DMS153 treated with DMSO at 0.1 percent for 48 hours (cell line): Measurements from ENCODE around the gene CKAP5.
A peak's percentile ranks its signal among the peaks of the same experiment; 100 is the strongest.
"Not testable (repeated sequence)": the region's sequence is repeated elsewhere in the genome, so short reads cannot be mapped to it uniquely, and the experiment has no call there.

ENCODE experiments used
- DNase-seq: peaks from one replicate; lab custom pipeline; 2025; ENCODE audit not compliant: unreplicated experiment; lab: John Stamatoyannopoulos, UW

Gene CKAP5

DNA sequence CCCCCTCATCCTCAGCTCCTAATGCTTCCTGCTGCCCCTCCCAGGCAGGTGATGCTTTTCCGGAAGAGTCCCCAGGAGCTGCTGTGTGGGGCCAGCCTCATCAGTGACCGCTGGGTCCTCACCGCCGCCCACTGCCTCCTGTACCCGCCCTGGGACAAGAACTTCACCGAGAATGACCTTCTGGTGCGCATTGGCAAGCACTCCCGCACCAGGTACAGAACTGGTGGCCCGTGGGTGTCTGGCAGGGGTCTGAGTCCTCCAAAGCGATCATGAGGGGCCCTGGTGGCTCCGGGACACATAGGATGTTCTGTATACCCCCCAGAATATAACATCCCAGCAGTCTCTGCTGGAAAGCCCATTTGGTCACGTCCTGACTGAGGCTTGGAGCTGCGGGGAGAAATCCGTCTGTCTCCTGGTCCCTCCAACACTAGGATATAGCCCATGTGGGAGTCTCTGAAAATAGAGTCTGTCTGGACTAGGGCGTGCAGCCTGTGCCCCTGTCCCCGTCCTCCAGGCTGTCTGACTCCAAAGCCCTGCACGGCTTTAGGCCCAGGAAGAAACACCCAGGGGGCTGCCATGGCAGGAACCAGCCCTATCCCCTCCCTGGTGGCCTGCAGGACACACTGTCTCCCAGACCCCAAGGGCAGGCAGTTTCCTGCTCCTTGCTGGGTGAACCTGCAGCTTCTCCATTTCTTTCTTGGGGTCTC, 118.0 kb downstream of the CKAP5 start:
- DNase-seq, result no peak

DNA sequence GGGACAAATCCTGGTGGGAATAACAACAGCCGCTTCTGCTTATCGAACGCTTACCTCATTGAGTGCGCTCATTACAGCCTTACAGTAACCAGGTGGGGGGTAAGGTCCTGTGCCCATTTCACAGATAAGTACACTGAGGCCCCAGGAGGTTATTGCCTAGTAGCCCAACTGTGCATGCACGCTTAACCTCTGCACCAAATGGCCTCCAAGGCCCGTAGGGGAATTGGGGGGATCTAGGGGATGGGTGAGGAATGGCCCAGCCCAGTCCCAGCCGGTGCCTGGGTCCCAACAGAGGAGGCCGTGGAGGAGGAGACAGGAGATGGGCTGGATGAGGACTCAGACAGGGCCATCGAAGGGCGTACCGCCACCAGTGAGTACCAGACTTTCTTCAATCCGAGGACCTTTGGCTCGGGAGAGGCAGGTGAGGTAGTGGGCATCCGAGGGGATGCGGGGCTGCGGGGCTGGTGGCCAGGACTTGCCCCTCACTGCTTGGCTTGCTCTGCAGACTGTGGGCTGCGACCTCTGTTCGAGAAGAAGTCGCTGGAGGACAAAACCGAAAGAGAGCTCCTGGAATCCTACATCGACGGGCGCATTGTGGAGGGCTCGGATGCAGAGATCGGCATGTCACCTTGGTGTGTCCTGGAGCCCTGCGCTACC, 119.7 kb downstream of the CKAP5 start:
- no peak for DNase-seq

DNA sequence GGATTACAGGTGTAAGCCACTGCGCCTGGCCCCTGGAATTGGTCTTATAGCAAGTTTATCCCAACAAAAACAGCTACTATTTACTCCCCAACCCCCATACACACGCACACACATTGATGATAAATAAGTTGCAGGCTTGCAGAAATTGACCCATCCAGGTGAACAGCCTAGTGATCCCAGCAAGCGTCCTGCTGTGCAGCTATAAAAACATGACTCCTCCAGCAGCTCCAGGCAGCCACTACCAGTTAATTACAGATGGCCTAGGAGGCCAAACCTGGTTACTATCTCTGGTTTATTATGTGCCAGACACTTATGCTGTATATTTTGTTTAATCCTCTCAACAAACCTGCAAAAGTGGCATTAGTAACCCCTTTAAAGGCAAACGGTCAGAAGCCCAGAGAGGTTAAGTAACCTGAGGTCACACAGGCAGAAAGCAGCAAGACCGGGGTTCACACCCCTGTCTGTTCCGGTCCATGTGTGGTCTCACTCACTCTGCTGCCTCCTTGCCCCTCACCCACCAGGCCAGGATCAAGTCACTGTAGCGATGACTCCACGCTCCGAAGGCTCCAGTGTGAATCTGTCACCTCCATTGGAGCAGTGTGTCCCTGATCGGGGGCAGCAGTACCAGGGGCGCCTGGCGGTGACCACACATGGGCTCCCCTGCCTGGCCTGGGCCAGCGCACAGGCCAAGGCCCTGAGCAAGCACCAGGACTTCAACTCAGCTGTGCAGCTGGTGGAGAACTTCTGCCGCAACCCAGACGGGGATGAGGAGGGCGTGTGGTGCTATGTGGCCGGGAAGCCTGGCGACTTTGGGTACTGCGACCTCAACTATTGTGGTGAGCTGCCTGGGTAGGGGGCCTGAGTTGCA, 120.5 kb downstream of the CKAP5 start:
- peak; percentile 4 for DNase-seq

DNA sequence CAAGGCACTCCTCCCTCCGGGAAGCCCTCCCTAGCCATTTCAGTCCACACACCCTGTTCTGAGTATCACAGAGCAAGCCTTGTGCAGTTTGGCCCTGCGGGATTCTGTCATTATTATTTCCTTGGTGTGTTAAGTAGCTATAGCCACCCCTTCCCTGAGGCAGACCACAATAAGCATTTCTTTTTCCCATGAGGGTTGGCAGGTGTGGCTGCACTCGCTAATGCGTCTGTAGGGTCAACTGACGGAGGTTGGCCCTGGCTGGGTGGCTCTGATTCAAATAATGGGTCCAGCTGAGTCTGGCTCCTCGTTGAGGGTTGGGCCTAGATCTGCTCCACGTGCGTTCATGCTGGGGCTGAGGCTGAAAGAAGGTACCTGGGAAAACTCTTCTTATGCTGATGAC, 122.0 kb downstream of the CKAP5 start:
- DNase-seq, result no peak

DNA sequence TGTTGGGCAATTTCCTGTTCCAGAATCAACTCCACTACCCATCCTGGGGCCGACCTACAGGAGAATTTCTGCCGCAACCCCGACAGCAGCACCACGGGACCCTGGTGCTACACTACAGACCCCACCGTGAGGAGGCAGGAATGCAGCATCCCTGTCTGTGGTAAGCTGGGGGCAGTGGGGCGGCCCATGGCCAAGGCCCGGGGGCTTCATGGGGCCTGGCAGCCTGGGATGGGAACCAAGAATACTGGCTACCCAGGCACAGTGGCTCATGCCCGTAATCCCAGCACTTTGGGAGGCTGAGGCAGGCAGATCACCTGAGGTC, 122.8 kb downstream of the CKAP5 start:
- DNase-seq, result no peak

- DNase-seq, result no peak
These were observed 123.3 kb downstream of the CKAP5 start for GRCh38 chr11:46722566-46723358.

- DNase-seq, result no peak
These were observed 124.8 kb downstream of the CKAP5 start for GRCh38 chr11:46721286-46721685.

DNA sequence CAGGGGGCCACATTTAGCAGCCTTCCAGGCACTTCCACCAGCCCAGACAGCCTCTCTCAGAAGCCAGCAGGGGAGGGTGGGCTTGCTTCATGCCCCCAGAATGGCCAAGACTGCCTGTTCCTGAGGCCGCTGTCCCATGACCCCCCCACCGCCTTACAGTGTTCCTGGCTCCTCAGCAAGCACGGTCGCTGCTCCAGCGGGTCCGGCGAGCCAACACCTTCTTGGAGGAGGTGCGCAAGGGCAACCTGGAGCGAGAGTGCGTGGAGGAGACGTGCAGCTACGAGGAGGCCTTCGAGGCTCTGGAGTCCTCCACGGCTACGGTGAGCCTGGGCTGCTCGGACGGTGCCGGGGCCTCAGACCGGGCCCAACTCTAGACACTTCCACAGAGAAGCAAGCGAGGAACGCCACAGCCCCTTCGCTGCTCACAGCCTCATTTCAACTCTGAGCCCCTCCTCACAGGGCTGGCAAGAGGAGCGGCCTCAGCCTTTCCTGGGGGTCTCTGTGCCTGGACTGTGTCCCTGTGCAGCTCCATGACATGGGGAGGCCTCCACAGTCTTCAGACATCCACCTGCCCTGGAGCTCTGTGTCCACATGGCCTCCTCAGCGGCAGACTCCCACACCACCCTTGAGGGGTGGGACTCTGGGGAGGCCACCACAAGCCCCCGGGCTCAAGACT, 126.4 kb downstream of the CKAP5 start:
- DNase-seq, result no peak

DNA sequence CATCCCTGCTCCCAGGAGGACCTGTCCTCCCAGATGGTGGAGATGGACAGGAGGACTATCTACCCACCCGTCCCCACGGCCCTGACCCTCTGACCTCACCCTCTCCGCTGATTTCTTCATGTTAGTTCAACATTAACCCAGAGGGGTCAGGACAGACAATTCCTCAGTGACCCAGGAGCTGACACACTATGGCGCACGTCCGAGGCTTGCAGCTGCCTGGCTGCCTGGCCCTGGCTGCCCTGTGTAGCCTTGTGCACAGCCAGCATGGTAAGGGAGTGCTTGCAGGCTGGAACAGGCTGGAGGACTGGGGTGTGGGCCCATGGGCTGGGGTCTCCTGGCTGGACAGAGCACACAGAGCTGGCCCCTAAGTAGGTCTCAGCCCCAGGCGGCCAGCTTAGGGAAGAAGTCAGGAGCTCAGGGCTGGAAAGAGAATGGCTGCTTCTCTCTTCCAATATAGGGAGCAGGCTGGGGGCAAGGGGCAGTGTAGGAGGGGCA, 127.0 kb downstream of the CKAP5 start, which contains the start of gene F2:
Gene F2 (plus strand): TSS at position 166 of the 495 bp plus-strand sequence. CDS start 23 bp downstream, at position 189.
- DNase-seq, result no peak

- DNase-seq, result peak; percentile 60
These were observed 127.7 kb downstream of the CKAP5 start for GRCh38 chr11:46718155-46719019.

- not testable (repeated sequence) for DNase-seq
These were observed 128.3 kb downstream of the CKAP5 start for GRCh38 chr11:46717825-46718154.

DNA sequence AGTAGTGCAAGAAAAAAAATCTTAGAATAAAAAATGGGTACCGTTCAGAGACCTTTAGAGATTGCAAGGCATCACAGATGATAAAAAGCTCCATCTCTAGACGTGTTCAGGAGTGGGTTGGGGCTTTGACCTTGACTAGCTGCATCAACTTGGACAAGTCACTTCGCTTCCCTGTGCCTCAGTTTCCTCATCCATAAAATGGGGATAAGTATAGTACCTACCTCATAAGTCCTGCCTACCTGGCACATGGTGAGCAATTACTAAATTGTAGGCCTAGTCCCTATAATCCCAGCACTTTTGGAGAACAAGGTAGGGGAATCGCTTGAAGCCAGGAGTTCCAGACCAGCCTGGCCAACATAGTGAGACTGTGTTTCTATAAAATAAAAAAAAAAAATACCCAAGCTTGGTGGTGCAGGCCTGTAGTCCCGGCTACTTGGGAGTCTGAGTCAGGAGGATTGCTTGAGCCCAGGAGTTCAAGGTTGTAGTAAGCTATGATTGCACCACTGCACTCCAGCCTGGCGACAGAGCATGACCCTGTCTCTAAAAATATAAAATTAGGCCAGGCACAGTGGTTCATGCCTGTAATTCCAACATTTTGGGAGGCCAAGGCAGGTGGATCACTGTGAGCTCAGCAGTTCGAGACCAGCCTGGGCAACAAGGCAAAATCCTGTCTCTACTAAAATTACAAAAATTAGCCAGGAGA, 133.1 kb downstream of the CKAP5 start:
- DNase-seq, result no peak

- no peak for DNase-seq
These were observed 134.8 kb downstream of the CKAP5 start for GRCh38 chr11:46711303-46711702.

GRCh38 chr11:46710821-46711269, 135.2 kb downstream of the CKAP5 start:
- no peak for DNase-seq

DNA sequence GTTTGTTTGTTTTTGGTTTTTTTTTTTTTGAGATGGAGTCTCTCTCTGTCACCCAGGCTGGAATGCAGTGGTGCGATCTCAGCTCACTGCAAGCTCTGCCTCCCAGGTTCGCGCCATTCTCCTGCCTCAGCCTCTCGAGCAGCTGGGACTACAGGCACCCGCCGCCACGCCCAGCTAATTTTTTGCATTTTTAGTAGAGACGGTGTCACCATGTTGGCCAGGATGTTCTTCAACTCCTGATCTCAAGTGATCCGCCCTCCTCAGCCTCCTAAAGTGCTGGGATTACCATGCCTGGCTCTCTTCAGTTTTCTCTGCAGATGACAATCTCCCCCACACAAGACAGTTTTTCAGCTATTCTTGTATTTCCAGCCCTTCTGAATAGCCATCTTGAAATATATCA, 136.7 kb downstream of the CKAP5 start:
- not testable (repeated sequence) for DNase-seq

DNA sequence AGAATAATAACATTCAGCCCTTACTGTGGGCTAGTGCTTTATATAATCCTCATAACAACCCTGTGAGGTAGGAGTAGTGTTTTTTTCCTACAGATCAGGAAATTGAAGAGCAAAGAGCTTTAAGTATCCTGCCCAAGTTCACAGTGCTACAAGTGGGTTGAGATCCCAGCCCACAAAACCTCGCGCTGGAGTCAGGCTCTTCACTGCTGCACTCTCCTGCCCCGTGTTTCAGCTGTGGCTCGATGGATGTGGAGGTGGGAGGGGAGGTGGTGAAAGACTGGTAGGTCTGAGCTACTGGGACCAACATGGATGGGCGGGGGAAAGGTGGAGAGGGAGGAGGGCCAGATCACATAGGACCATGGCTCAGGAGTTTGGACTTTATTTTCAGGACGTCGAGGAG, 139.2 kb downstream of the CKAP5 start:
- DNase-seq, result no peak

- DNase-seq, result no peak
These were observed 140.9 kb downstream of the CKAP5 start for GRCh38 chr11:46705070-46705688.

DNA sequence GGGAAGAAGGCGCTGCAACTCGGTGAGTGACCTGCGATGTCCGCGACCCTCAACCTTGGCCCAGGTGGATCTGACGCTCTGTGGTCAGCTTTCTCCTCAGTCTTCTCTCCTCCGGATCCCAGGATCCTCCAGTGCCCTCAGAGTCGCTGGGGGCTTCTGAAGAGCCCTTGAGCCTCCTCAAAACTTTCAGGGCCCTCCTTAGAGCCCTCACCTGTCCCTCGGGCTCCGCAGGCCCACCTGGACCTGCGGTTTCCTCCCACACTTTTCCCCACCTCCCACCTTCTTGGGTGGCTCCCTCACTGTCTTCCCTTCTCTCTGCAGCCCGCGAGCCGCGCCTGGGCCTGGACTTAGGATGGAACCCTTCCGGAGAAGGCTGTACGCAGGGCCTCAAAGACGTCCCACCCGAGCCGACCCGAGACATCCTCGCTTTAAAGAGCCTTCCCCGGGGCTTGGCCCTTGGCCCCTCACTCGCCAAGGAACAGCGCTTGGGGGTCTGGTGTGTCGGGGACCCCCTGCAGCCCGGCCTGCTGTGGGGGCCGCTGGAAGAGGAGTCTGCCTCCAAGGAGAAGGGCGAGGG, 144.9 kb downstream of the CKAP5 start:
- no peak for DNase-seq
